ENCODE data around the gene OGFOD3.
"Not testable (repeated sequence)": the region's sequence is repeated elsewhere in the genome, so short reads cannot be mapped to it uniquely, and the experiment has no call there.

OGFOD3 gene

DNA sequence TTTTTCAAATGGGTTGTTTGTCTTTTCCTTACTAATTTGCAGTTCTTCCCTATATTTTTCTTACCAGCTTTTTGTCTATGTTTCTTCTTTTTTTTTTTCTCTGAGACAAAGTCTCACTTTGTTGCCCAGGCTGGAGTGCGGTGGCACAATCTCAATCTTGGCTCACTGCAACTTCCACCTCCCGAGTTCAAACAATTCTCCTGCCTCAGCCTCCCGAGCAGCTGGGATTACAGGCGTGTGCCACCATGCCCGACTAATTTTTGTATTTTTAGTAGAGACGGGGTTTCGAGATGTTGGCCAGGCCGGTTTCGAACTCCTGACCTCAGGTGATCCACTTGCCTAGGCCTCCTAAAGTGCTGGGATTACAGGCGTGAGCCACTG lies 45.3 kb downstream of the OGFOD3 start:
- DNase-seq (ENCODE audit: low spot score), result not testable (repeated sequence)

GRCh38 chr17:82372249-82373071 lies 45.9 kb downstream of the OGFOD3 start:
- no peak for DNase-seq (ENCODE audit: low spot score)

- no peak for DNase-seq (ENCODE audit: low spot score)
Observed at GRCh38 chr17:82371333-82372248, 46.8 kb downstream of the OGFOD3 start, which contains the start of gene UTS2R. Gene UTS2R, plus strand, starts transcription at chr17:82371765. Its CDS starts 2,560 bp downstream, at chr17:82374325.

DNA sequence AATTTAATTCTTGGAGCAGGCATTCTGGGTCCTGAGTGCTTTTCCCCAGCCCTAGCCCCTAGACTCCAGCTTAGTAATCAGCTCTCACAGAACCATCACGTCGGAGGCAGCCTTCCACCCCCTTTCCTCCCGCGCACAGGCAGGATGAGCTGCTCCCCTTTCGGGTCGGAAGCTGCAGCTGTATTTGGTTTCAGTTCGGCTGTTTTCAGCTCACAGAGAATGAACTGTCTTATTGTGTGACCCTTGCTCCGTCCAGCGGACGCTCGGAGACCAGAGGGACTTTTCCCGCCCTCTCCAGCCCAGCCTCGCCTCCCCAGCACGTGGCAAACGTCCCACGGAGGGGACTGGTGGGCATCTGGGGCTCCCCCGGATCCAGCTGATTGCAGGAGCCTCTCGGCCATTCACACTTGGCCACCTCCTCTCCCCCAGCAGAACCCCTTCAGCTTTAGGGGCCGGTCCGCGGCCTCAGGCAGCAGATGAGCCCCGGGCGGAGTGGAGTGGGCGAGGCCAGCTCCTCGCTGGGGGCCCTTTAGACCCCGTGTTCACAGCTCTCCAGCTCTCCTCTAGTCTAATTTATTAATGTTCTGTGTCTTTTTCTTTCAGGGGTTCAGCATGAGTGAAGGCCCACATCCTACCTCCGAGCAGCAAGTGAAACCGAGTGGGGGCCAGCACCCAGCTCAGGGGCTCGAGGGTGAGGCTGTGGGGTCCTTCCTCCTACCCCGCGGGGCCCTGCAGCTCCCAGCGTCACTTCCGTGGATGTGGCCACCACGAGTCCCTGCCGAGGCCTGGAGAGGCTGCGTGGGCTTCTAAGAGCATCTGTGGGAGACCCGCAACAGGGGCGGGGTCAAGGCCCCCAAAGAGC lies 47.7 kb downstream of the OGFOD3 start:
- DNase-seq (ENCODE audit: low spot score), result no peak

DNA sequence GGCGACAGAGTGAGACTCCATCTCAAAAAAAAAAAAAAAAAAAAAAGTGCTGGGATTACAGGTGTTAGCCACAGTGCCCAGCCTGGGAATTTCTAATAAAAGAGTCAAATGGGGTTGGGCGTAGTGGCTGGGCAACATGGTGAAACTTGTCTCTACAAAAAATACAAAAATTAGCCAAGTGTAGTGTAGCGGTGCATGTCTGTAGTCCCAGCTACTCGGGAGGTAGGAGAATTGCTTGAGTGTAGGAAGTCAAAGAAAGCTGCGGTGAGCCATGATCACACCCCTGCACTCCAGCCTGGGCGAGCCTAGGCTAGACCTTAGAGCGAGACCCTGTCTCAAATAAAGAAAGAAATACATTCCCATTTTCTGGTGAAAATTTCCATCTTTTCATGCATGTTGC lies 49.2 kb downstream of the OGFOD3 start:
- no peak for DNase-seq (ENCODE audit: low spot score)

GRCh38 chr17:82367724-82368524 lies 50.5 kb downstream of the OGFOD3 start:
- no peak for DNase-seq (ENCODE audit: low spot score)

GRCh38 chr17:82366749-82367148 lies 51.6 kb downstream of the OGFOD3 start:
- DNase-seq (ENCODE audit: low spot score), result no peak

DNA sequence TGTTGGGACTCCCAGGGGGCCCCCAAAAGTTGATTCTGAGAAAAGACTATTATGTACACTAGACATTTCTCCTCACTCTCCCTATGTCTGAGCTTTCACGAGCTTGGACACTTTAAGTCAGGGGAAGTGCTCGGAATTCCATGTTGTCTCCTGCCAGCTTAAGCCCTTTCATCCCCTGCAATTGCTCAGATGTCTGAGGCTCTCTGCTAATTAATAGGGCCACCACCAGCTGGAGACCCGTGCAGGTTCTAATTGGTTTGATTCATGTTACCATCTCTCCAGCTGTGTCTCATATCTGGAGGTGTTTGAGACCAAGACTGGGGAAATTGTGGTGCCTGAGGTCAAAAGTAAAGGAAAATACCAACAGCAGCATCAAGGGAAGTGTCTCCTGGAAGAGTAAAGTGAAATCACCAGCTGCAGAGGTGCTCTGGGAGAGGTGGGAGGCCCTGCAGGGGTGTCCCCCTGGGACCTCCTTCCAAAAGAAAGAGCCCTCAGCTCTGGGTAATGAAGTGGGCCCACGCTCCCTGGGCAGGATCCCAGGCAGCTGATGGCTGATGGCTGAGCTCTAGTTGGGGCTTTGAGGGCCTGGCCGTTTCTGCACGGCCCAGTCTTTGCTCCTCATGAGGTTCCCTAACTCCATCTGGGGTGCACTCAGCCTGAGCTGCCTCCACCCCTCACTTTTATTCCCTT lies 52.6 kb downstream of the OGFOD3 start:
- DNase-seq (ENCODE audit: low spot score), result no peak

GRCh38 chr17:82361885-82362633 lies 56.3 kb downstream of the OGFOD3 start:
- DNase-seq (ENCODE audit: low spot score), result no peak

GRCh38 chr17:82359451-82360074 lies 58.8 kb downstream of the OGFOD3 start:
- DNase-seq (ENCODE audit: low spot score), result not testable (repeated sequence)

DNA sequence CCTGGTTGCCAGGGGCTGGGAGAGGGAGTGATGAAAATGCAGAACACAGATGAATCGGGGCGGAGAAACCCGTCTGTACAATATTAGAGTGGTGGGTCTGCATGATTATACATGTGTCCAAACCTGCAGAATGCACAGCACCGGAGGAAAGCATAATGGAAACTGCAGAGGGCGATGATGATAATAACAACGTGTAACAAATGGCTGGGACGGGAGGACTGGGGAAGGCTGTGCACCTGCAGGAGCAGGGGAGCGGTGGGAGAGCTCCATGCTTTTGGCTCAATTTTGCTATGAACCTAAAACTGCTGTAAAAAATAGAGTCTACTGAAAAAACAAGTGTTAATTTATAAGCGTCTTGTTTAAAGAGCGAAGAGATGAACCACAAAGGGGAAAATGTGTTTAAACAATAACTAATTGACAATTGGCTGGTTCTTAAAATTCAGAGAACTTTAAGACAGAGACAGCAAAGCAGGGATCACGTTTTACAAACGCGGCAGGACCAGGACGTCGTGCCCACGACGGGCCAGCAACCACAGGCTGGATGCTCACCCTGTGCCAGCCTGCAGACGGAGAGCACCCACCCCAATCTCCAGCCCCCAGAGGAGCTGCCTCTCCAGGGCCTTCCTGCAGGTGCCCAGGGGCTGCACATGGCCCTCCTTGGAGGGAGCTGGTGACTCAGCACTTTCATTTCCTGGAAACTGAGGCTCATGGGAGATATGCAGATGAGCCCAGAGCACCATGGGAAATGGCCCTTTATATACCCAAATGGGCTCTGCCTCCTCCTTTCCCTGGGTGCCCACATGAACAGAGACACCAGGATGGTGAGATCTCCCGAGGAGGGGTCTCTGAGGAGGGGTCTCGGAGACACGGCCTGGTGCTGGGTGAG lies 59.7 kb downstream of the OGFOD3 start, which contains the start of gene TEX19:
TEX19 (plus strand) TSS at position 783 of the 886 bp plus-strand sequence. CDS start 2,904 bp downstream, outside the sequence.
- DNase-seq (ENCODE audit: low spot score), result no peak

GRCh38 chr17:82357394-82357793 lies 61.0 kb downstream of the OGFOD3 start:
- no peak for DNase-seq (ENCODE audit: low spot score)

GRCh38 chr17:82356845-82357355 lies 61.5 kb downstream of the OGFOD3 start:
- DNase-seq (ENCODE audit: low spot score), result no peak

DNA sequence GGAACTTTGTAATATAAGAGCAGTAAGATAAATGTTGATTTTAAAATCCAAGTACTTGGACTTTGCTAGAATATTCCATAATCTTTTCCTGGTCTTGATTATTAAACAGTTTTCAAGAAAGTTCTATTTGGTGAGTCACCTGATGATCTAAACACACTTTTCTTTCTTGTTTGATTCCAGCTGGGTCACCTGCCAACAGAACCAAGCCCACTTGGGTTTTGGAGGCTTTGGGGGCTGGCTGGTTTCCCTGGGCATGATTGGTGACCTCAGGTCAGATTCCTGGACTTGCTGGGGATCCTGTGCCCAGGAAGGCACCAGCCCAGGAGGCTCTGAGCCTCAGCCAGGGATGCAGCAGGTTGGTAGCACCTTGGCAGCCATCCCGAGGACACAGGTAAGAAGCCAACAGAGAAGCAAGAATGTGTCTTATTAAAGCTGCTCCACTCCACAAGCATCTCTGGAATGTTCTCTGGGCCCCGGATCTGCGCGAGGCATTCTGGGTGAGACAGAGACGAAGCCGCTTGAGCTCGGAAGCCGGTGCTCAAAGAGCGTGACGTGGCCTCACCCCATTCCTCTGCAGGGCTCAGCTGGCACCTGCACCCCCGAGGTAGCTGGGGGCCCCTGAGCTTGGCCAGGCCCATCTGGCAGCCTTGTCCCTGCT lies 62.5 kb downstream of the OGFOD3 start:
- no peak for DNase-seq (ENCODE audit: low spot score)

GRCh38 chr17:82354804-82355308 lies 63.5 kb downstream of the OGFOD3 start:
- no peak for DNase-seq (ENCODE audit: low spot score)

DNA sequence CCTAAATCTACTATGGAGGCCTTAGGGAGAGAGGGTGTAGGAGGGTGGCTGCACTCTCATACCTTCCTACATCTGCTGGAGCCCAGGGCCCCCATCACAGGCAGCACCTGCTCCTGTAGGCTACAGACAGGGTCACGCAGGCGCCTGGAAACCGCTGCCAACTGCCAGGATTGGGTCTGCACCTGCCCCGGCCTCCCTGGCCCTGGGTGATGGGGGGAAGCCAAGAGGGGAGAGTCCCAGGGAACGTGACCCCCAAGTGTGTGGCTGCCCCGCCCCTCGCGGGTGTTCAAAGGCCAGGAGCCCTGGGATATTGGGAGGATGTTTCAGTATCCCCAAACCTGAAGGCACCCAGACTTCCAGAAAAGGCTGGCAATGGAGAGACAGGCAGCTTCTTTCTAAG lies 64.9 kb downstream of the OGFOD3 start:
- no peak for DNase-seq (ENCODE audit: low spot score)

All from CD4-positive, alpha-beta T cell treated with Interleukin-15 for 4 hours (primary cell).